Measurements from ENCODE around the gene COL27A1. TPM values are rescaled to one million over a fixed set of nuclear protein-coding genes. Genes with fewer than 3 reads are reported as not detected.

COL27A1 gene
- polyA plus RNA-seq, 1 donor (not counting 4 experiments of a cell fraction or from before 2014, with no cell fraction given): 14.0 TPM

- Histone ChIP-seq H3K27me3 (ENCODE audit: control insufficient read depth, extremely low read depth, insufficient read depth, low read length) (no peaks in the 10 kb centered on the region), H3K4me3 (ENCODE audit: control insufficient read depth in 2 of 3, extremely low read depth in 1 of 3, insufficient read depth in 2 of 3, low read depth in 1 of 3, low read length in 3 of 3) (no peak overlapping the region), H3K9me1 (ENCODE audit: control insufficient read depth, extremely low read depth, insufficient read depth, low read length) (no peaks in the 10 kb centered on the region), H3K9ac (ENCODE audit: control insufficient read depth, extremely low read depth, insufficient read depth, low read length) (no peak overlapping the region), H3K36me3 (ENCODE audit: control insufficient read depth in 2 of 2, extremely low read depth in 1 of 2, insufficient read depth in 2 of 2, low read length in 2 of 2) (no peaks in the 10 kb centered on the region), H4K20me1 (ENCODE audit: control insufficient read depth, extremely low read depth, insufficient read depth, low read length) (no peaks in the 10 kb centered on the region), H3K9me3 (ENCODE audit: control insufficient read depth, low read depth, low read length) (no peaks in the 10 kb centered on the region), H3K27ac (ENCODE audit: control insufficient read depth, insufficient read depth, low read length) (no peak overlapping the region), H3K79me2 (ENCODE audit: control insufficient read depth, insufficient read depth, low read length) (no peaks in the 10 kb centered on the region), H3K4me1 (ENCODE audit: control insufficient read depth, extremely low read depth, insufficient read depth, low read length) (peaks cover 7% of the 10 kb centered on the region), H3K4me2 (ENCODE audit: control insufficient read depth, extremely low read depth, insufficient read depth, low read depth, low read length) (no peak overlapping the region), H2AFZ (ENCODE audit: control insufficient read depth, low read length) (no peak overlapping the region)
- TF ChIP-seq CTCF (optimal IDR thresholded peaks at IDR 0.05 in 1 of 3, IDR thresholded peaks at IDR 0.05 in 1 of 3, conservative IDR thresholded peaks at IDR 0.05 in 1 of 3; ENCODE audit: extremely low read depth in 1 of 3, insufficient read depth in 2 of 3, low read length in 3 of 3): peak; percentile 93 to 100 (median 97)
- TF ChIP-seq EZH2 (IDR thresholded peaks at IDR 0.05; ENCODE audit: low read length): no peak
- dilution Hi-C loops (cut with MboI; ENCODE audit: extremely low pct_ligation_motif_present, low sequenced_read_pairs): no loop called here
- DNase-seq (ENCODE audit: low read depth, low spot score) (no peak), FAIRE-seq (peak; percentile 77)
Observed at GRCh38 chr9:114108016-114108833, 47.1 kb upstream of the COL27A1 start.

- H3K9me1 ChIP-seq (ENCODE audit: control insufficient read depth, extremely low read depth, insufficient read depth, low read length): no peaks in the 10 kb centered on the region
- H3K4me2 ChIP-seq (ENCODE audit: control insufficient read depth, extremely low read depth, insufficient read depth, low read depth, low read length): no peak overlapping the region
- no peak for TF ChIP-seq CTCF (optimal IDR thresholded peaks at IDR 0.05 in 1 of 3, IDR thresholded peaks at IDR 0.05 in 1 of 3, conservative IDR thresholded peaks at IDR 0.05 in 1 of 3; ENCODE audit: extremely low read depth in 1 of 3, insufficient read depth in 2 of 3, low read length in 3 of 3)
- DNase-seq (ENCODE audit: low read depth, low spot score) (no peak), FAIRE-seq (no peak)
- no peak overlapping the region for H3K9ac ChIP-seq (ENCODE audit: control insufficient read depth, extremely low read depth, insufficient read depth, low read length)
- H3K4me1 ChIP-seq (ENCODE audit: control insufficient read depth, extremely low read depth, insufficient read depth, low read length): peaks cover 9% of the 10 kb centered on the region
- H3K4me3 ChIP-seq (ENCODE audit: control insufficient read depth in 2 of 3, extremely low read depth in 1 of 3, insufficient read depth in 2 of 3, low read depth in 1 of 3, low read length in 3 of 3): no peak overlapping the region
- H3K79me2 ChIP-seq (ENCODE audit: control insufficient read depth, insufficient read depth, low read length): no peaks in the 10 kb centered on the region
- peaks cover 4% of the 10 kb centered on the region for H3K27me3 ChIP-seq (ENCODE audit: control insufficient read depth, extremely low read depth, insufficient read depth, low read length)
- H3K9me3 ChIP-seq (ENCODE audit: control insufficient read depth, low read depth, low read length): no peaks in the 10 kb centered on the region
- H2AFZ ChIP-seq (ENCODE audit: control insufficient read depth, low read length): no peak overlapping the region
- H4K20me1 ChIP-seq (ENCODE audit: control insufficient read depth, extremely low read depth, insufficient read depth, low read length): no peaks in the 10 kb centered on the region
- H3K27ac ChIP-seq (ENCODE audit: control insufficient read depth, insufficient read depth, low read length): no peak overlapping the region
- dilution Hi-C loops (cut with MboI; ENCODE audit: extremely low pct_ligation_motif_present, low sequenced_read_pairs): no loop called here
- H3K36me3 ChIP-seq (ENCODE audit: control insufficient read depth in 2 of 2, extremely low read depth in 1 of 2, insufficient read depth in 2 of 2, low read length in 2 of 2): no peaks in the 10 kb centered on the region
Observed at GRCh38 chr9:114109124-114109523, 46.2 kb upstream of the COL27A1 start.

Data from keratinocyte (primary cell).